GM18870 (cell line): ENCODE data around the gene TBC1D21.

Experiments used
- ATAC-seq: cut with Tn5 transposase; IDR thresholded peaks from one replicate; pipeline ENCODE4 v1.9.1; 2021; ENCODE audit warnings: moderate library complexity; ENCODE audit not compliant: unreplicated experiment

The TBC1D21 gene, protein sequence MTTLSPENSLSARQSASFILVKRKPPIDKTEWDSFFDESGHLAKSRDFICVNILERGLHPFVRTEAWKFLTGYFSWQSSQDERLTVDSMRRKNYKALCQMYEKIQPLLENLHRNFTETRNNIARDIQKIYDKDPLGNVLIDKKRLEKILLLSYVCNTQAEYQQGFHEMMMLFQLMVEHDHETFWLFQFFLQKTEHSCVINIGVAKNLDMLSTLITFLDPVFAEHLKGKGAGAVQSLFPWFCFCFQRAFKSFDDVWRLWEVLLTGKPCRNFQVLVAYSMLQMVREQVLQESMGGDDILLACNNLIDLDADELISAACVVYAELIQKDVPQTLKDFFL

DNA sequence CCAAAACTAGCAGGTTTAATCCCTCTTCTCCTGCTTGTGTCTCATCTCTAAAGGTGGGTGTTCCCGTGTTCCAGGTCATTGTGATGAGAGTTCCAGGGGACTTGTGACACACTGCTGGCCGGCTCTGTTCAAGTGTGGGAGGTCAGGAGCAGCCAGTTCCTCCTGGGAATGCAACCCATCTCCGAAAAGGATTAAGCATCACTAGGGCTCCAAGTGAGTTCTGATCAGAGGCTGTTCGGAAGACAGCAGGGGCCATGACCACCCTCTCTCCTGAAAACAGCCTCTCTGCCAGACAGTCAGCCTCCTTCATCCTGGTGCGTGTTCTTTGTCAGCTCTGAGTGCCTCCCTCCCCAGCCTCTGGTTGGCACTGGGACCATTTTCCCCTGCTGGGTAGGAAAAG lies at the start of gene TBC1D21:
TBC1D21 (plus strand) TSS at position 109 of the 400 bp plus-strand sequence; CDS start at position 255, 146 bp downstream.
- ATAC-seq = no peak

DNA sequence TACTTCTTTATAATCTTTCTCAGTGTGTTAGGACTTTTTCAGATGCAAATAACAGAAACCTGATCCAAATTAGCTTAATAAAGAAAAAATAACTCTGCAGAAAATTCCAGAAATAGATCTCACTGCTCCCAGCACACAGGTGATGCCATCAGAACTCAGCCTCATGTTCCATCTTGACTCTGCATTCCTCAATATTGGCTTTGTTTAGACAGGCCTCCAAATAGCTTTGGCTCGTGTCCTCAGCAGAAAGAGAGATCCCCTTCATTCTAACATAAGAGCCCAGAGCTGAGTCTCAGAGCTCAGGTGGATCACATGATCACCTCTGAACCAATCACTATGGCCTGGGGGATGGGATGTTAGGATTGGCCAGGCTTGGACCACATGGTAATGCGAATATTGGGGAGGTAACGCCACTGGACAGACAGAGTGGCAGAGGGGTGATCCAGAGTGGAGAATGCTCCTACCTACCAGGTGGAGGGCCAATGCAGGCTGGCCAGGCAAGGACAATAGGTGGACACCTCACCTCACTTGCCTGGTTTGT lies 46.6 kb upstream of the TBC1D21 start:
- no peak for ATAC-seq

DNA sequence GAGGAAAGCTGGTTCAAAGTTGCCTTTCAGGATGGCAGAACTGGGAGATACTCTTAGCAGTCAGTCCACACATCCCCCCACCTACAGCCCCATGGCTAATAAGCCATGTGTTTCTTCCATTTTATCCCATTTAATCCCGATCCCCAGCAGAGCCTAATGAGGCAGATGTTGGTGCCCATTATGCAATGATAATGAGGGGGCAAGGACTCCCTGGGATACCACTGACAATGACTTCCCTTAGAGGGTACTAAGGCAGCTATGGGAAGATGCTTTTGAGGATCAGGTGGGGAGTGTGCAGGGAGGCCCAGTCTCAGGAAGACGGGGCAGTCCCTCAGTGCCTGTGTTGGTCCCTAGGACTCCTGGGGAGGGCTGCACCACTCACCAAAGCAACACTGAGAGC lies 43.8 kb upstream of the TBC1D21 start:
- ATAC-seq = no peak

DNA sequence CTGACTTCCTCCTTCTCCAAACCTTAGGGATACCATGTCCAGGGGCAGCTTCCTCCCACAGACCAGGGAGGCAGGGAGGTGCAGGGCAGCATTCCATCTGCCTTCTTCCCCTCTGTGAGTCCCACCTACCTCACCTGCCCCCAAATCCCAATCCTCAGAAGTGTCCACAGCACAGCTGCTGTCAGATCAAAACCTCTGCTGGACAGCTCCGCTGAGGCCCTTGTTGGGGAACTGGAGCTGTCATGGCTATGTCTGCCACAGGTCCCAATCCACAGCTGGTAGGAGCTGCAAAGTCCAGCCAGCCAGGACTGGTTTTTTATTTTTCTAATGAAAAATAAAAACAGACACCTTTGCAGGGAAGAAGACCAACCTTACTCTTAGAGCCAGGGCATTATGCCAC lies 40.7 kb upstream of the TBC1D21 start:
- no peak for ATAC-seq

DNA sequence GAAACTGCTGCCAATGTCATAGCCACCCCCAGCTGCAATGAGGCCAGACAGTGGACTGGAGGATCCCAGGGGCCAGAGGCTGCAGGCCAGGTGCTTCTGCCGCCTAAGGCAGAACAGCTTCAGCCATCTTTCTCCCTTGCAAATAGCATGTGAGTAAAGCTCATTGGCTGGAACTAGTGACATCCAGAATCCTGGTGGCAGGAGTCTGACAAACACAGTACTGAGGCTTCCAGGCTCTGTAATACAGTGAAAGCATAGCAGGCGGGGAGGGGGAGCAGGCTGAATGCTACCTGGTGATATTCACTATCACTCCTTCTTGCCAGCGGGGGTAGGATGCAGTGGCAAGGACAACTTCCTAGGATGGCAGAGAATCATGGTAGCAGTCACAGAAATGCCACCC lies 36.5 kb upstream of the TBC1D21 start:
- ATAC-seq = no peak

DNA sequence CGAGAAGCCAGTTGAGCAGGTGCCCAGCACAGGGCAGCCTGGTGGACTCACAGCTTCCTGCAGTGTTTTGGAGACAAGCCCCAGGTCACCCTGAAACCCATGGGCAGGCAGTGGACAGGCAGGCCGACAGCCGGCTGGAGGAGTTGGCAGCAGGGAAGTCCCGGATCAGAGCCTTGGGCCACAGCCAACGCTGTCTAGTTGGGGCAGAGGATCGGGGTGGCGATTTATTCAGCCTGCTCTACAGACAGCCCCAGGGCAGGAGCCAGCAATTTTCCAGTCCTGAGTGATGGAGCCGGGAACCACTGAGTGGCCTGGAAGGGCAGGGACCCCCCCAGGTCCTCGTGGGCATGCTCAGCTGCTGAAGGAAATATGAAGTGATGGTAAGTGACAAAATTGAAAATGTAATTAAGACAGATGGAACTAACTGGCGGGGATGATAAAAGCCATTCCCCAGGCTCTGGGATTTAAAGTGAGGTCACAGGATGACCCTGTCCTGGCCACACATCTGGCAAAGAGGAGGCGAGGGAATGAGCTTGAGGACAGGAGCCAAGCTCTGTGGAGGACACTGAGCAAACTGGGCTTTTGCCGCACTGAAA lies 34.4 kb upstream of the TBC1D21 start:
- ATAC-seq = no peak

DNA sequence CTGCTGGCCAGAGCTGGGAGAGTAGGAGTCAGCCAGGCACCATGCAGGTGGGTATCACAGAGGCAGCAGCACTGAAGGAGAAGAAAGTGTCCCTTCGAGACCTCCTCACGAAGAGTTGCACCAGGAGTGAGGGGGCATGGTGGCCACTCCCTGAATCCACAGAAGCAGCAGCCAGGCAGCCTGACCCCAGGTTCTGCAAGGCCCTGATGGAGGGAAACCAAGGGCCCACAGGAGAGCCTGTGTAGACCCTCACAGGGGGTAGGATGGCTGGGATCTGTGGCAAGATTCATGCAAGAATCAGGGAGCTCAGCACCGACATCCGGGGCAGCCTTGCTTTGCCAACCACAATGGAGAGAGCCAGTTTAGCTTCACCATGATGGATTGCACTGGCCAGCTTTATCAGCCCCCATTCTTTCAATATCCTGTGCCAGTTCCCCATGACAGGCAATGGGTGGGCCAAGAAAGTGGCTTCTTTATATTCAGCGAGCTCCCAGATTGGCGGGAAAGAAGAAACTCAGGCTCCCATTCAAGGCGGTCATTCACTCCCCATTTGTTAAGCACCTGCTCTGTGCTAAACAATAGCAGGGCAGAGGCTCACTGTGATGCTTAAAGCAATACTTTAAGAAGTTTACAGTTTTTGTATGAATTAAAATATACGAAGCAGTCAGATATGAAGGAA lies 33.5 kb upstream of the TBC1D21 start:
- ATAC-seq = no peak

DNA sequence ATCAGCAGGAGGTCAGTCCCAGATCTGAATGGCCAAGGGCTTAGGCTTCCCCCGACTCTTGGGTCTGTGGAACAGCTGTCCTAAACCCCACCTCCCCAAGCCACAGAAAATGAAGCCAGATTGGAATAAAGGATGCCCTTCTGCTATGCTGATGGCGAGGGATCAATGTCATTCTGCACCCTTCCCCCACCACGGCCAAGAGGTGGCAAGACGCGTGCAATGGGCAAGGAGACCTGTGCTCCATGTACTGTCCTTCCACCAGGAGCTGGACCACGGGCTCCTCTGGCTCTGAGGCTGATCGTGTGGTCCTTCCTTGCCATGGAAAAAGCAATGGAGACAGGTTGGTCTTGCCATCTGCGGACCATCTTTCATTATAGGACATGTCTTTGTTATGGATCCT lies 32.6 kb upstream of the TBC1D21 start:
- ATAC-seq = no peak

DNA sequence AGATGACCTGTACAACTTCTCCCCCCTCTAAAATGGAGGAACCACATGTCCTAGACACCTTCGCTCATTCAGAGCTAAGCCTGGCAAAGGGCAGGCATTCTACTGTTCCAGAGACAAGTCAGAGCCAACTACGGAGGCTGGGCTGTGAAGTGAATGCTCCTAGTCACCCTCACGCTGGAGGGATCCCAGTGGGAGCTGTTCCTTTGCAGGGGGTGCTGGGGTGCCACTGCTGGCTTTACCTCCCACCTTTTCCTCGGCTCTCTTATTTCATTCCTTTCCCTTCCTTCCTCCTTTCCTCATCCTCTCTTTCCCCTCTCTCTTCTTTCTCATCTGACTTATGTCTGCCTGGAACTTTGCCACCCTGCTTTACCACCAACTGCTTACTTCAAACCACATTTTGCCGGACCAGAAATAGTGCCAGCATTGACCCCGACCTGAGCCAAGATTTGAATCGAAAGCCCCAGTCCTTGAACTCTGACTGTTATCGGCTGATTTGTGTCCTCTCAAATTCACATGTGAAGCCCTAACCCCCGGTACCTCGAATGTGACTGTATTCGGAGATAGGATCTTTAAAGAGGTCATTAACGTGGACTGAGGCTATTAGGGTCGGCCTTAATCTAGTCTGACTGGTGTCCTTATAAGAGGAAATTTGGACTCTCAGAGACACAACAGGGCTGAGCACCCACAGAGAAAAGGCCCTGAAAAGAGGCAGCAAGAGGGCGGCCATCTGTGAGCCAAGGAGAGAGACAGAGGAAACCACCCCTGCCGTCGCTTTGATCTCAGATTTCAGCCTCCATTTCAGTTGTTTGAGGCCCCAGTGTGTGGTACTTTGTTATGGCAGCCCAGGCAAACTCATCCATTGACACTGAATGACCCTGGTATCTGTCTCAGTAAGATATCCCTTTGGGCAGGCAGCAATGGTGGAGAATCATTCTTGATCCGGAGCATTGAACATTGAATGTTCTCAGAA lies 31.3 kb upstream of the TBC1D21 start:
- no peak for ATAC-seq

DNA sequence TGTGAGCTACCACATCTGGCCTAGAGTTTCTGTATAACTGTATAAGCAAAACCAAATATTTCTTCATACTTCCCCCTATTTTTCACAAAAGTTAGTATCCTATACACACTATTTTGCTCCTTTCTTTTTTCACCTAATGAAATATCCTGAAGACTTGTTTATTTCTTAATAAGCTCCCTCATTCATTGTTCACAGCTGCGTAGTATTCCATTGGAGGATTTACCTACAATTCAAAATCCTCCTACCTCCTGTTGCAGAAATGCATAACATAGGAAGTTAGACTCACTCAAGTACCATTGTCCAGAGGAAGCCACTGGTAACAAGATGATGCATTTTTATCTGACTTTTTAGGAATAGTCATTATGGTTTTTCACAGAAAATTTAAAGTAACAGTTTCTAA lies 29.6 kb upstream of the TBC1D21 start:
- ATAC-seq = no peak

DNA sequence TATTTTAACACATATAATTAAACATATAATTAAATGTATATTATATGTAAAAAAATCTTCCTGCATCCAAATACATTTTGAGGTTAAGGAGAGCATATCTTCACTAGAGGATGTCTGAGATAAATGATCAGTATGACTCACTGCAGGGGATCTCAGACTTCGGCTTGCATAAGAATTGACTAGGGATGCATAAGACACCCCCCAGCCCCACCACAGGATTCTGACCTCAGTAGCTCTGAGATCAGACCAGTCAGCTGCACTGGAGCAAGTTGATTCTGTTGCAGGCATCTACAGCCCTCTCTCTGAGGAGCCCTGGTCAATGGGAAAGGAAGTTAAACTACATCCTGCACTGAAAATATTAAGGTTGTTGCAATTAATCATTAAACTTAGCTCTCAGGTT lies 29.0 kb upstream of the TBC1D21 start:
- ATAC-seq = no peak

DNA sequence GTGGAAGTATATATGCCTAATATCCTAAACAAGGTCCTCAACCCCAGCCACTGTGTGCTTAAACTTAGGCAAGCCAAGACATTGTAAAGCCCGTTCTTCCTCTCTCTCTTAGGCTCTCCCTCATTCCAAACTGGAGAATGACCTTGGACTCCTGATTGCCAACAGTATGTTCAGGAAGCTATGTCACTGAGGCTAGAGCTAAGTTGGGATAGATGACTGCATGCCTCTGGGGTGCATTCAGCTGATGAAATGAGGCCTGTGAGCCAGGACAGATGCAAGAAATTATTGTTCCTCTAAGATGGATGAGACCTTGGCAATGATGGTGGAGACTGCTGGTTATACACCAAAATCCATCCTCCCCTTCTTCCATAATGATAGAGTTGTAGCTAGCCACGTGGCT lies 27.9 kb upstream of the TBC1D21 start:
- no peak for ATAC-seq

DNA sequence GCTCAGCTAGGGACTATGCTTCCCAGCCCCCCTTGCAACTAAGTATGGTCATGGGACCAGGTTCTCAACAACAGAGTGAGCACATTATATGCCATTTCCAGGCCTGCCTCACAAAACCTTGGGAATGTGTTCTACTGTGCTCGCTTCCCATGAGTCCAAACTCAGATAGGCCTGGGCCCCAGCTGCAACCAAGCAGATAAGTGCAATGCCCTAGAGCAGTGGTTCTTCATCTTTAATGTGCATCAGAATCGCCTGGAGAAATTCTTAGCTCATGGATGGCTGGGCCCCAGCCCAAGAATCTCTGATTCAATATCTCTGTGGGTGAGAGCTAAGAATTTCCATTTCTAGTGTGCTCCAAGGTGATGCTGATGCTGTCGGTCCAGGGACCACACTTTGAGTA lies 27.5 kb upstream of the TBC1D21 start:
- ATAC-seq = no peak

DNA sequence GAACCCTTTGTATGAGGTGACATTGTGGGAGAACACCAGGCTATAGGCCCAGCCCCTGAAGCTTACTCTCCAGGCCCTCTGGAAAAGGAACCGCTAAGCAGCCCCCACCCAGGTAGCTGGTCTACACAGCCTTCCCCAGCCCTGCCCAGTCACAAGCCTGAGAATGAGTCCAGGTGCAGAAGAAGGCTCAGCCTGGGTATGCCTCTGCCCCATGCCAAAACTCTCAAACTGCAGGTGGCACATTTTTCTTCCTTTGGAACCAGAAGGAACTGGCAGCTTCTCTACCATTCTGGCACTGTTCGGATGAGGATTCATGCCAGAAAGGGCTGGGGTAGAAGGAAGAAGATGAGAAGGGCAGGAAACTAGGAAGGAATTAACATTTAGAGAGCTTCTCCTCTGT lies 23.7 kb upstream of the TBC1D21 start:
- ATAC-seq = no peak

DNA sequence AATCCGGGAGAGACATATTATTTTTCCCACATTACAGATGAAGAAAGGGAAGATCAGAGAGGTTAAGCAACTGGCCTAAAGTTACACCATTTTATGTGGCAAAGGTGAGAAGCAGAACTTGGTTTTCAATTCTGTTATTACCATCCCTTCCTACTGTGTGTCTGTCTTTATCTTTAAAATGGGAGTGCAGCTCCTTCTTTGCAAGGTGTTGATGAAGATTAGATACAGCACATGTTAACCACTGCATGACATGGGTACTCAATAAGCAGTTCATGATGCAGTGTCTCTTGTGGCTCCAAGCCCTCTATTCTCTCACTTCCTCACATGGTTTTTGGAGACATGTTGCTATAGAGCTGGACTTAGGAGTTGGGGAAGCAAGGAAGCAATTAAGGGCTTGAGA lies 23.1 kb upstream of the TBC1D21 start:
- no peak for ATAC-seq

DNA sequence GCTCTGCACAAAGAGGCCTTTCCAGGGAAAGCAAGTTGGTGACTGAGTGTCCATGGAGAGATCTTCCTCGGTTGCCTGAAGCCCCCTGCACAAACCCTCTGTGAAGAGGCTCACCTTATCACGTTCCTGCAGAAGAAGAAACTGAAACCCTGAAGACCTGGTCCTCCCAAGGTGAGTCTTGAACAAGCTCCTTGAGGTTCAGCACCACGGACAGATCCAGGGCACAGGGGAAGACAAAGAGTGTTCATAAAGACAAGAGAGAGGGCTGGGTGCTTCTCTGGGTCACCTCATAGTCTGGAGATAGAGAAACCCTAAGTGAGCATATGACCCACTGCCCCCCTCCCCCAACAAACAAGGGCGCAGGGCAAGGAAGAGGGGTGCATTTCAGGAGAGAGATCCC lies 21.7 kb upstream of the TBC1D21 start:
- no peak for ATAC-seq

DNA sequence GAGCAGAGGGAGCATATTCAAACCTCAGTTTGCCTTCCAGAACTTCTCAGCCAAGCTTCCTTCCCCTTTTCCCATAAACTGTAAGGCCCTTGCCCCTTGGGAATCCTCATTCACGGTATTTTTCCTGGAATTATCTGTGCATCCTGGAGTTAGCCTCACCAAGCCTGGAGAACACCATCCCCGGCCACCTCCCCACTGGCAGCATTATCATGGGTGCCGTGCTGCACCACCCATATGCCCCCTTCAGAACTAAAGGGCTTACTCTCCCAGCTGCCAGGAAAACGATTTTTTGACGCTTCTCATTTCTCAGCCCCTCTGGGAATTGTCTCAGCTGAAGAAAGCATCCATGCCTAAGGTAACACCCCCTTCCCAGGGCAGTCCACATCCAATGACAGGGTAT lies 20.9 kb upstream of the TBC1D21 start:
- no peak for ATAC-seq

DNA sequence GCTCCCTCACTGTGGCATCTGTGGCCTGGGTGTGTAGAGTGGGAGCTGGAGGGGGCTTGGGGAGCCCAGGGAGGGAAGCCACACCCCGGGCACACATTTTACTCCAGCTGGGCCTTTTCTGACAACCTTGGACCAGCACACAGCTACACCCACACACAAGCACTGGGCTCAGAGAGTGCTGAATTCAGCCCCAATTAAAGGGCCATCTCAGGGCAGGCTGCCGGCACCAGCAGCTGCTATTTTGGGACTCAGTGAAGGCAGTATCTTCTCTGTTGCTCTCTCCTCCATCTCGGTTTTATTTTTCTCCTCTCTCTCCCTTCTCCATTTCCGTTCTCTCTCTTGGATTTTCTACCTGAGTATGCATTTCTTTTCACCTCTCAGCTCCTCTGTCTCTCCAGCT lies 19.1 kb upstream of the TBC1D21 start:
- no peak for ATAC-seq

DNA sequence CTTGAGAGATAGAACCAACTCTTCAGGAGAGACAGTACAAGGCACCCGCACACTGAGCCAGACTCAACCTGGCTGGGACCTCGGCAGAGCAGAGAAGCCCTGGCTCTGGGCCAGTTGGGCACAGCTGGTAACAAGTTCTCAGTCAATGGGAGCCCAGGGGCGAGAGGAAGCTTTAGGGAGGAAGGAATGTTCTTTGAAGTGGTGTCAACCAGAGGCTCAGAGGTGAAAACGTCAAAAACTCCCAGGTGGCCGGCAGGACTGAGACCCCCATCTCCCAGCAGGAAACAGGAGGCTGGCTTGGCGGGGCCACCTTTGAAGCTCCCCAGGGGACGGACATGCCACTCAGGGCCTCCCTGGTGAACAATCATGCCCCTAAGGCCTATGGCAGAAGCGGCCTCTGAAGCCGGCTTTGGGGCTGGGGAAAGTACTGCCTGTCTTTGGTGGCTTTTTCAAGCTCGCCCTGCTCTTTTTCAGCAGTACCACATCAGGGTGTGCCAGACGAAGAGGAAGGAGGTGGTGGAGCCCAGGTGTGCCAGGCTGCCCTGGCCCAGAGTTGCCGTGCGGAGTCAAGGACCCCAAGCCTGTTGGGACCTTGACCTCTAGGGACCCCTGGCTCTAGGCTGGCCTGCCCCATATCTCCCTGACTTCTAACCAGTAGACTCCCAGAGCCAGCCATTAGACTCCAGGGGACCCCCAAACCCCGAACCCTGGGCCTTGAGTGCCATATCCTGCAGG lies 16.7 kb upstream of the TBC1D21 start:
- no peak for ATAC-seq

DNA sequence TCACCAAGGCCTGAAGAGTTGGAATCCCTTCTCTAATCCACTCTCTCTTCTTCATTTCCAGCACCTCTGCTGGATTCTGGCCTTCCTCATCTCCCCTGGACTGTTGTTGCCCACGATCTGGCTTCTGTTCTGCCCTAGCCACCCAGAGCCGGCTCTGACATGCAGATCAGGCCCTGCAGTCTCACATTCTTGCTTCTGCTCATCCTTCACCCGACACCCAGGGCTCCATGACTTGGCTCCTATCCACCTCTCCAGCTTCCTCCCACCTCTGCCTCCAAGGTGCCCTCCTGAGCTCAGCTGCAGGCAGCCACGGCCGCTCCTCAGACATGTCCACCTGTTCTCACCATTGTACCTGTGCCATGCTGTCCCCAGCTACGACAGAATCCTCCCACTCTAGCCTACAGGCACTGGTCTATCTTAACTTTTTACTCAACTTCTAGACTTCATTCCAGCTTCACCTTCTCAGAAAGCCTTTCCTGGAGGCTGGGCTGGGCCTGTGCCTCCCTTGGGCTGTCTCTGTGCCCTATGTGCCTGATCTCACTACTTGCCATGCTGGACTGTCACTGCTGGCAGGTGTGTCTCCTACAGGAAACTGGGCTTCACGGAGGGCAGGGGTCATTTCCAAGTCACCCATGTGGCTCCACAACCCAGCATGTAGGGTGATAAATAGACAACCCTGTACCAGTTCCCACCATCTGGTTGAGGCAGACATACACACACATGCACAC lies 16.0 kb upstream of the TBC1D21 start:
- ATAC-seq = no peak
